GM18873 (cell line): ENCODE measurements around the gene WDFY4.

Experiments
- ATAC-seq: cut with Tn5 transposase; IDR thresholded peaks from one replicate; pipeline ENCODE4 v1.9.1; 2021; ENCODE audit warnings: mild to moderate bottlenecking, moderate library complexity, moderate number of reproducible peaks; ENCODE audit not compliant: unreplicated experiment, low FRiP score

Gene WDFY4

GRCh38 chr10:49000437-49001398, 316.0 kb downstream of the WDFY4 start:
- no peak for ATAC-seq

GRCh38 chr10:49001402-49001801, 316.7 kb downstream of the WDFY4 start:
- ATAC-seq: no peak

GRCh38 chr10:49001870-49002672, 317.4 kb downstream of the WDFY4 start:
- ATAC-seq: no peak

DNA sequence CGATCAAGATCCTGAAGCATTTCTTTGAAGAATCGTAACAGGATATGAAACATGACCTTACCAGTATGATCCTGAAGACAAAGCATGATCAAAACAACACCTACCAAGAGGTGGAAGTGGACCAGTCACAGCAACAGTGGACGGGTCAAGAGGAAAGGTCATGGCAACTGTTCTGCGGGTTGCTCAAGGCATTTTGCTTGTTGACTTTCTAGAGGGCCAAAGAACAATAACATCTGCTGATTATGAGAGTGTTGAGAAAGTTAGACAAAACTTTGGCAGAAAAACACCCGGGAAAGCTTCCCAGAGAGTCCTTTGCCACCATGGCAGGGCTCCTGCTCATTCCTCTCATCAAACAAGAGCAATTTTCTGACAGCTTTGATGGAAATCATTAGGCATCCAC, 320.6 kb downstream of the WDFY4 start:
- no peak for ATAC-seq

- no peak for ATAC-seq
Observed at GRCh38 chr10:49007129-49007528, 322.5 kb downstream of the WDFY4 start.

DNA sequence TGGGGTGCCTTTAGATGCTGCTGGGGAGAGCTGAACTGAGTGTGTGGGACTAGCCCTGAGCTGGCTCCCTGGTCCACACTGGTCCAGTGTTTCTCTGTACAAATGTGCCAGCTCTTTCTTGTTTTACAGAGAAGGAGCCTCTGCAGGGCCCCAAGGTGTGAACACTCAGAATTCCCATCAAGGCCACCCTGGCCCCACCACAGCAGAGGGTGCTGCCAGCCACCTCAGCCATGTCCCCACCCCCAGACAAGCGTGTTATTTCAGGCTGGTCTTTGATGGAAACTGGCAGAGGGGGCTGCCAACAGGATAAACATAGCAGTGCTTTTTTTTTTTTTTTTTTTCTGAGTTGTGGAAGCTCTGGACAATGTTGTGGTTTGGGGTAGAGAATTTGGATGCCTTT, 323.4 kb downstream of the WDFY4 start:
- no peak for ATAC-seq

DNA sequence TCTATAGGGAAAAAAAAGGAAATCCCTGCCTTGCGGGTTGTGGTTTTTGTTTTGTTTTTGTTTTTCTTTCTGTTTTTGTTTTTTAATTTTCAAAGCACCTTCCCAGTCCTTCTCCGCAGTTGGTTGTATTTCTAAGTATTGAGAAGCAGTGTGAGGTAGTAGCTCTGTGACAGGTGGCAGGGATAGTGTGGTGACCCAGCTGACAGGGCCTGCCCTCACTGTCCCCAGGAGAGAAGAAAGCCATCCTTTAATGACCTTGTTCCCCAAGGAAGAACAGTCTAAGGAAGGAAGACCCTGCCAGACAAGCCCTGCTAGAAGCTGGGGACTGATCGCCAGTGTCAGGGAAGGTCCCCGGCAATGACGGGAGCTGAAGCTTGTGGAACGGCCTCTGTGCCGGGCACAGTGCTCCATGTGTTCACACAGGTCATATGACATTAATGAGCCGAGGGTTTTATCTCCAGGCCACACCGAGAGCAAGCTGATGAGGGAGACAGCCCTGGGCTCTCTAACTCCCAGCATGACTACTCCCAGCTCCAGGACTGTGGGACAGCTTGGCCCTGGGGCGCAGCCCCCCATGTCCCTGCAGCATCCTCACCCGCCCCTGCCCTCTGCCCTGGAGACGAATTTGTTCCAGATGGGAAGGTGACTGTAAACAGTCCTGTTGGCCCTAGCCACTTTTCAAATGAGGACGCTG, 324.0 kb downstream of the WDFY4 start:
- ATAC-seq: no peak

GRCh38 chr10:49009199-49009979, 324.7 kb downstream of the WDFY4 start:
- ATAC-seq: no peak

DNA sequence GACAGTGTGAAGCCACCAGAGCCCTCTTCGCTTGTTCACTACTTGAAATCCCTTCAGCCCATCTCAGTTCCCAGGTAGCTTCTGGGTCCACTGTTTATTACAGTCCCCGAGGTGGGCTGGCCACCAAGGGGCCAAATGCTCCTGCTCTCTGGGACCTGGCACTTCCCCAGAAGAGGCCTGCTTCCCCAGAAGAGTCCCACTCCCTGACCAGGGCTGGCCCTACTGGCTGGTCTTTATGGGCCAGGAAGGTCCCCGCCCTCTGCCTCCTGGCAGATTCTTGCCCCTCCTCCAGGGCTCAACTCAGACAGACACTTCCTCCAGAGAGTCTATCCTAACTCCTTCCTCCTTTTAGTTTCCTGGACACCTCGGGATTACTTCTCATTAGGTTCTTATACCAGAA, 325.6 kb downstream of the WDFY4 start:
- ATAC-seq: no peak

- no peak for ATAC-seq
Observed at GRCh38 chr10:49010865-49011264, 326.2 kb downstream of the WDFY4 start.

DNA sequence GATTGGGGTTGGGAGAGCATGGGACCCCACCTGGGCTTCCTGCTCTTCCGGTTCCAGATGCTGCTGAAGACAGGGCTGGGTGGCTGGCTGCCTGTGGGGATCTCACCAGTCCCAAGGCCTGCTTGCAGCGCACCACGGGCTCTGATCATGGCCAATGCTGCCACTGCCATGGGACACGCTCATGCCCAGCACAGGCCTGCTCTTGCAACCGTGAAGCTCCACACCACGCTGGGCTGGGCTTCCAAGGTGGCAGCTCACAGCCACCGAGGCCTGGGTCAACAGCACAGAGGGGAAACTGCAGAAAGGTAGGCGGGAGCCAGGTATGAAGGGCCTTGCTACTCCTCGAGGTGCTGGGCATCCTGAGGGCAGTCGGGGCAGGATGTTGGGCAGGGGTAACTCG, 327.1 kb downstream of the WDFY4 start:
- ATAC-seq: no peak

- ATAC-seq: no peak
Observed at GRCh38 chr10:49012603-49013002, 327.9 kb downstream of the WDFY4 start.

- no peak for ATAC-seq
Observed at GRCh38 chr10:49015700-49016099, 331.0 kb downstream of the WDFY4 start.

DNA sequence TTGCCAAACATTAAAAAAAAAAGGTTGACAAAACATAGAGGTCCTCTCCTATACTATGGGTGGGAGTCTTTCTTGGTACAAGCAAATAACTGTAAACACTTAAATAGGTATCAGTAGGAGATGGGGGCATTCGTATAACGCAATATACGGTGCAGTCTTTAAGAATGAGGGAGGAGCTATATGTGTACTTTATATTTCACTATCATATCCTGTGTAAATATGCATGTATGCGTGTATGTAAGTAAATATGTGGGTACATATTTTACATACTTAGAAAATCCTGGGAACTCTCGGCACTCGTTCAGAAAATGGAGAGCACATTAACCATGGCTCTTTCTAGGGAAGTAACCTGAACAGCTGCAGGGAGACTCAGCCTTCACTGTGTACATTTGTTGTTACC, 337.0 kb downstream of the WDFY4 start:
- ATAC-seq: no peak

DNA sequence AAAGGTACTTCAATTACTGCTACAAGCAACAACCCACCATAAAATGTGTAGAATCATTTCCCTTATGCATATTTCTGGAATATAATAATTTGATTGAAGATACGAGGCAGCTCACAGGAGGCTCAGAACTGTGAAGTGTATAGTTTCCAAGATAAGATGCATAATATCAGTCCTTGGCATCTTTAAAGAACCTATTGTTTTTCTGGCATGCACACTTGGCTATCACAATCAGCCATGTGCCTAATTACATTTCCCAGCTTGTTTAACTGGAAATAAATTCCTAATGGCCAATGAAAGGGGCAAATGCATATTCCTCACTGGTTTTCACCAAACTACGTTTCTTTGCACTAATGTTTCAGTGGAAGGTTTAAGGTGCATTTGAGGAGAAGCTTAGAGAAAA, 338.4 kb downstream of the WDFY4 start:
- ATAC-seq: no peak

GRCh38 chr10:49023752-49024151, 339.1 kb downstream of the WDFY4 start:
- no peak for ATAC-seq

DNA sequence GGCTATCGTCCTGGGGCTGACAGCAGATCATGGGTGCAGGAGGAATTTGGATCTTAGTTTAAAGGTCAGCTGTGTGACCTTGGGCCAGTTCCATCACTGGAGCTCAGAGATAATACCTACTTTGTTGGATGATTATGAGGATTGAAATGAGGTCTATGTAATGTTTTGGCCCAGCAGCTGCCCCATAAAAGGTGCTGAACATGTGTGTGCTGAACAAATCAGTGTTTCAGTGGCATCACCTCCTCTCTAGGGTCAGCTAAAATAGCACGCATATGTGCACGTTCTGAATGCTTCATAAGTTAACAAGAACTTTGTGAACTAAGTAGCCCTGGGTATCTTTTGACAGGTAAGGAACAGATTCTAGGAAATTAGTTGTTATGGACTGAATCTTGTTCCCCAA, 339.8 kb downstream of the WDFY4 start:
- ATAC-seq: no peak

DNA sequence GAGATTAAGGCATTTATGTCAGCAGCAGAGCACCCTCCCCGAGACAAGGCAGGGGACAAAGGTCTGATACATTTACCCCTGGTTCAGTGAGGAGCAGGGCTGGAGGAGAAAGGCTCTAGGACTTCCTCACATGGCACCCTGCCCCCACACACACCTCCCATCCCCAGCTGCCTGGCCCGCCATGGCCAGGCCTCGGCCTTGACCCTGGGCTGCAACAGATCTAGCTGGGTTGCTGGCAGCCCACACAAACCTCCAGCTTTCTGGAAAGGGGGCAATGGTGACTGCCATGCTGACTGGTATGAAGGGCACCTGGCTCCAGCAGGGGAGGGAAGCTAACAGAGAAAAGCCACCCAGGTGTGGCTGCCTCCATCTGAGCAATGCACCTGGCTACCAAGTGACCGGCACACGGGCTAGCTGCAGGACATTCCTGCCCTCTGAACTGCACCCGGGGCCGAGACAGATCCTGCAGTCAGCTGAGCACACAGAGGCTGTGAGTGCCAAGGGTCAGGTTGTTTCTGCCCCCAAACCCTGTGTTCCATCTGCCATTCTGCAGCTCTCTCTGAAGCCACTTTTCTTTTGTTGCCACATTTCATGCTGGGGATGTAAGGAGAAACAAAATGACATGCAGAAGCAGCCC, 340.8 kb downstream of the WDFY4 start:
- ATAC-seq: no peak

- no peak for ATAC-seq
Observed at GRCh38 chr10:49028639-49029038, 344.0 kb downstream of the WDFY4 start.

- no peak for ATAC-seq
Observed at GRCh38 chr10:49029666-49030065, 345.0 kb downstream of the WDFY4 start.
